Measurements from ENCODE around the gene L1CAM. TPM values are rescaled to one million over a fixed set of nuclear protein-coding genes. Genes with fewer than 3 reads are reported as not detected.

The L1CAM gene
- total RNA-seq, 1 experiment from 2014 or later: 27.2 TPM

DNA sequence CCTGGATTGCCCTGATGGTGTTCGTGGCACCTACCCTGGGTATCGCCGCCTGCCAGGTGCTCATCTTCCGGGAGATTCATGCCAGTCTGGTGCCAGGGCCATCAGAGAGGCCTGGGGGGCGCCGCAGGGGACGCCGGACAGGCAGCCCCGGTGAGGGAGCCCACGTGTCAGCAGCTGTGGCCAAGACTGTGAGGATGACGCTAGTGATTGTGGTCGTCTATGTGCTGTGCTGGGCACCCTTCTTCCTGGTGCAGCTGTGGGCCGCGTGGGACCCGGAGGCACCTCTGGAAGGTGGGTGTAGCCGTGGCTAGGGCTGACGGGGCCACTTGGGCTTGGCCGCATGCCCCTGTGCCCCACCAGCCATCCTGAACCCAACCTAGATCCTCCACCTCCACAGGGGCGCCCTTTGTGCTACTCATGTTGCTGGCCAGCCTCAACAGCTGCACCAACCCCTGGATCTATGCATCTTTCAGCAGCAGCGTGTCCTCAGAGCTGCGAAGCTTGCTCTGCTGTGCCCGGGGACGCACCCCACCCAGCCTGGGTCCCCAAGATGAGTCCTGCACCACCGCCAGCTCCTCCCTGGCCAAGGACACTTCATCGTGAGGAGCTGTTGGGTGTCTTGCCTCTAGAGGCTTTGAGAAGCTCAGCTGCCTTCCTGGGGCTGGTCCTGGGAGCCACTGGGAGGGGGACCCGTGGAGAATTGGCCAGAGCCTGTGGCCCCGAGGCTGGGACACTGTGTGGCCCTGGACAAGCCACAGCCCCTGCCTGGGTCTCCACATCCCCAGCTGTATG is 20.3 kb upstream of the L1CAM start:
- DNase-seq (ENCODE audit: extremely low read depth, low read depth): no peak

GRCh38 chrX:153905481-153906095 is 19.6 kb upstream of the L1CAM start:
- DNase-seq (ENCODE audit: extremely low read depth, low read depth): no peak

GRCh38 chrX:153903991-153904957 is 18.3 kb upstream of the L1CAM start, which contains the start of gene AVPR2:
Gene AVPR2, plus strand, starts transcription at chrX:153904673. Its CDS starts 473 bp downstream, at chrX:153905146.
- DNase-seq (ENCODE audit: extremely low read depth, low read depth): no peak

DNA sequence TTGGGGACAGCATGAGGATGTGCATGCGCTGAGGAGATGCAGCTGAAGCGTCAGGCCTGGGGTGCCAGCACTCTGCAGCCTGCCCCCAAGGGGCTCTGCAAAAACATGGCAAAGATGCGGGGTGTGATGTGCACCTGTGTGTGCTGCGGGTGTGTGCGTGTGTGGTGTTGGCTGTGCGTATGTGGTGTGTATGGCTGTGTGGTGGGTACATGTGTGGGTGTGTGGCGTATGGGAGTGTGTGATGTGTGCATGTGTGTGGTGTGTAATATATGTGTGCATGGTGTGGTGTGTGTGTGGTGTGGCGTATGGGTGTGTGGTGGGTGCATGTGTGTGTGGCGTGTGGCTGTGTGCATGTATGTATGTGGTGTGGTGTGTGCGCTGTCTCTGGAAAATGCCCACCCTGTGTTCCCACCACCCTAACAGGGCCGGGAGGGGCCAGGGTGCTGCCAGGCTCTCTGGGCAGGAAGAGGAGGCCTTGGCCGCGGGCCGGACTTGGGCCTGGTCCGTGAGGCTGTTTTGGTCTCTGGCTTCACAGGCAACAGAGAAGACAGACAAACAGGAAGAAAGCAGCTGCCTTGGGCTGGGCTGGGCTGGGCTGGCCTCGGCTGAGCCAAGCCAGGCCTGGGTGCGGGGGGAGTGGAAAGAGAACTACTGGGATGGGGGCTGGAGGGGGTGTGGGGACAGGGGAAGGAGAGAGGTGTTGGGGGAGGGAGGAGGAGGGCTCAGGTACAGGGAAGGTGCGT is 17.4 kb upstream of the L1CAM start:
- DNase-seq (ENCODE audit: extremely low read depth, low read depth): no peak

- DNase-seq (ENCODE audit: extremely low read depth, low read depth): no peak
Measured at GRCh38 chrX:153902385-153902784, 16.4 kb upstream of the L1CAM start.

- no peak for DNase-seq (ENCODE audit: extremely low read depth, low read depth)
Measured at GRCh38 chrX:153901753-153902140, 15.8 kb upstream of the L1CAM start.

- no peak for DNase-seq (ENCODE audit: extremely low read depth, low read depth)
Measured at GRCh38 chrX:153900831-153901752, 15.1 kb upstream of the L1CAM start.

DNA sequence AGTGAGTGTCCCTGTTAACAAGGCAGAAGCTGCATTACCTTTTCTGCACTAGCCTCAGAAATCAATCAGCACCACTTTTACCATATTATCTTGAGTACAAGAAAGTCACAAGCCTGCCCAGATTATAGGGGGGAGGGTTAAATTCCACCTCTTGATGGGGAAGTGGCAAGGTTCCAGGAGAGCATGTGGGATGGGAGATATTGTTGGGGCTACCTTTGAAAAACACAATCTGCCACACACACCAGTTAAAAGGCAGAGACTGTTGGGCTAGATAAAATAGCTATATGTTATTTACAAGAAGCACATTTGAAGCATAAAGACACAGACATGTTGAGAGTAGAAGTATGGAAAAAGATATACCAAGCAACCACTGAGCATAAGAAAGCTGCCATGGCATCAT is 11.9 kb upstream of the L1CAM start:
- DNase-seq (ENCODE audit: extremely low read depth, low read depth): no peak

DNA sequence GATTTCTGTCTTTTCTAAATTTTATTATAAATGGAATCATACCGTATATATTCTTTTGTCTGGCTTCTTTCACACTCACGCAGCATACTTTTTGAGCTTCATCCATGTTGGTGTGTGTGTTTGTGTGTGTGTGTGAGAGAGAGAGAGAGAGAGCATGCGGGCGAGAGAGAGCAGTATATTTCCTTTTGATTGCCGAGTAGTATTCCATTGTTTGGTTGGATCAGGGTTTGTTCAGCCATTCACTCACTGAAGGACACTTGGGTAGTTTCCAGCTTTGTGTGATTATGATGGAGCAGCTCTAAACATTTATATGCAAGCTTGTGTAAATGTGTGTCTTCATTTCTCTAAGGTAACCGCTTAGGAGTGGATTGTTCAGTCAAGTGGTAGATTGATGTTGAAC is 3.1 kb upstream of the L1CAM start:
- no peak for DNase-seq (ENCODE audit: extremely low read depth, low read depth)

GRCh38 chrX:153888344-153888743 is 2.4 kb upstream of the L1CAM start:
- no peak for DNase-seq (ENCODE audit: extremely low read depth, low read depth)

DNA sequence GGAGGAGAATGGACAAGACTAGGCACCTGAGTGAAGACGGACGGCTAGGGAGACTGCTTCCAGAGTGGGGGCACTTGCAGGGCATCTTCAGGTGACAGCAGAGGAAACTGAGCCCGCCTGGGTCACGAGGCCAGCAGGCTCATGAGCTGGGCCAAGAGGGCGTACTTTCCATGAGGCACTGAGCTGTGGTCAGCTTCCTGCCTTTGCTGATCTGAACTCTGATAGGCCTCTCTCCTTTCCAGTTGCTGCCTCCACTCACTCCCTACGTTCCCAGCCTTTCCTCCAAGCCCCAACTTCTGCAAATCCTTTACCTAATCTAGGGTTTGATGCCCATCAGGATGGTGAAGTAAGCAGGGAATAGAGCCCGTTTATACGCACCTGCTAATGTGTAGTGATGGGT is 1.4 kb upstream of the L1CAM start:
- no peak for DNase-seq (ENCODE audit: extremely low read depth, low read depth)

DNA sequence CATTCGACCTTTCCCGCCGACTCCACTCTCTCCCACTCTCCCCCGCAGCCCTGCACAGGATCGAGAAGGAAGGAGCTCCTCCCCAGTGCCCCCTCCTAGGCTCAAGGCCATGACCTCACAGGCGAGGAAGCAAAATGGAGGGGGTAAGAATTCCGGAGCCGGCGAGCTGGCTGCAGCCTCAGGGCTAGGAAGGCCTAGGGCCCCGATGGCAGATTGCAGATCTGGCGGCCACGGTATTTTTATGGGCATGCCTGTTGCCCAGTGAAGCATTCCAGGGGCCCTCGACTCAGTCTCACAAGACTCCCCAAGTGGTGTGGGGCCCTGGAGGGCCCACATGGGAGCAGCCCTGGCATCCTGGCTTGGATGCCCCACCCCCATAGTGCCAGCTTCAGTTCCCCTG is 942 bp upstream of the L1CAM start:
- DNase-seq (ENCODE audit: extremely low read depth, low read depth): no peak

DNA sequence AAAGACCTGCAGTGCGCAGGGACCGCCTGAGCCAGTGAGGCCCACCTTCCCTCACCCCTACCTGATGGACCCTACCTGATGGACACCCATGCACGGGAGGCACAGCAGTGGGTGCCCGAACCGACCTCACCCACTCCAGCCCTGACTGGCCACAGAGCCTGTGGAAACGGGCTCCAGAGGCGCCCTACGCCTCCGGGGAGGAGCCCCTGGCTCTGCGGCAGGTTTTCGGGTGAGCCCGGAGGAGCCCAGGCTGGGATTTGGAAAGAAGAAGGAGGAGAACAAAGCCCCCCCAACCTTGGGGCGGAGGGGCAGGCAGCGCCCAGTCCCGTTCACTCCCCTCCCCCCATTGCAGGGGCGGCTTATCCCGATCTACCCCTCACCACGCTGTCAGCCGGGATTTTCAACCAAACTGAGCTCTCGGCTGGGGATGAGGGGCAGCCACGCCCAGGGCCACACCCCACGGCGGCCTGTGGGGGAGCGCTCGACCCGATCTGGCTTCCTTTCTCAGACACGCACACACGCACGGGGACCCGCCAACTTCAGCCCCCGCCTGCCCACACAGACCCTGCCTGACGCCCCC is 675 bp downstream of the L1CAM start:
- DNase-seq (ENCODE audit: extremely low read depth, low read depth): no peak

DNA sequence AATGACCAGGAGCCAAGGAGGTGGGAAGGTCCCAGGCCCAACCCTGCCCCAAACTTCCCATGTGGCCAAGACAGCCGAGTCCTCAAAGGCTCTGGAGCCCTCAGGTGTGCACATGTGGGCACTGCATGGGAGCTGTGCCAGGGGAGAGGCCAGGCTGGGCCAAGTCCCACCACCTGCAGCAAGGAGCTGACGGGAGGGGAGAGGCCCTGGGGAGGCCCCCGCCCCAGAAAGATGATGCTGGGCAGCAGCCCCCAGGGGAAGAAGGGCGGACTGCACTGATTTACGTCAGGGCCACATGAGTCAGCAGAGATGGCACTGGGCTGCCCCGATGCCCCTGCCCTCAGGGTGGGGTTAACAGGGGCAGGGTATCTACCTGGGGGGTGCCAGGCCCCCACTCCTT is 1.4 kb downstream of the L1CAM start:
- peak; percentile 19 for DNase-seq (ENCODE audit: extremely low read depth, low read depth)

DNA sequence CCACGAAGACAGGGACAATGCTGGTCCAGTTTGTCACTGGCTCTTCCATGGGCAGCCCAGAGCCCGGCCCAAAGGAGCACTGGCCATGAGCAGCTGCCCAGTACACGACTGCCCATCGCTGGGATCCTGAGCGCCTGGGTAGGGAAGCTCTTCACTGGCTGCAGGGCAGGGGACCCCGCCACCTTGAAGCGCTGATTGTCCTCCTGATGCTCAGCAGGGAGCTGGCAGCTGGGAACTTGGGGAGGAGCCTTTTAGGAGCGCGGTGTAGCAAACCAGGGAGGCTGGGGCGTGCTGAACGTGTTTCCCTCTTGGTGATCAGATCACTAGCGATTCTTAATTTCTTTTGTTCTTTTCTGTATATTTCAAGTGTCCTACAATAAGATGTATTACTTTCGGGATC is 1.8 kb downstream of the L1CAM start:
- no peak for DNase-seq (ENCODE audit: extremely low read depth, low read depth)

- DNase-seq (ENCODE audit: extremely low read depth, low read depth): no peak
Measured at GRCh38 chrX:153883163-153883843, 2.7 kb downstream of the L1CAM start.

DNA sequence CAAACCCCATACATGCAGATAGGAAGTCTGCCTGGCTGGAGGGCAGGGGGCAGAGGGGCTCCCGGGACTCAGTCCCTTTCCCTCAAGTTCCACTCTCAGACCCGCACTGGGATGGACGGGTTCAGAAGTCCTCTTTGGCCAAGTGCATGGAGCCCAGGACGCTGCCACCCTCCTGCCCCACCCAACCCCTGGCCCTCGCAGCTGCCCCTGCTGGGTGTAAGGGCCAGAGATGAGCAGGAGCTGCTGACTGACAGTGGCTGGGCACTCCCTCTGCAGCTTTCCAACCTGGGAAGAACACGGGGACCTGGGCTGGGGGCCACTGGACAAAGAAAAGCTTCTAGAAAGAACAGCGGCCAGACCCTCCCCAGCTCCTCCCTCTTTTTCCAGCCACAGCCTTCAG is 3.4 kb downstream of the L1CAM start:
- no peak for DNase-seq (ENCODE audit: extremely low read depth, low read depth)

DNA sequence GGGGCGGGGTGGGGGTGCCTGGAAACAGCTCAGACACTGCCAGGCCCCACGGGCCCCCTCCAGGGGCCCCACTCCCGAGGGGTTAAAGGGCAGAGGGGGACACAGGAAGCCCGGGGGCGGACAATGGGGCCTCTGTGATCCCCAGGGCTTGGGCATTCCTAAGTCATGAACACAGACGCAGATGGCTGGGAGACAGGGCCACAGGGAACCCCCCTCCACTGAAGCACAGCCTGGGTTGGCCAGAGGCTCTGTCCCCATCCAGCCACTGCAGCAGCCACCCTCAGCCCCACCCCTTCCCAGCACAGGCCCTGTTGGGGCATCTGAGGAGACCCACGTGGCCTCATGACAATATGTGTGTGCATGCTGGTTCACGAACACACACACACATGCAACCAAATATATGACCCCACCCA is 3.9 kb downstream of the L1CAM start:
- DNase-seq (ENCODE audit: extremely low read depth, low read depth): no peak

Measured in NCI-H460 (cell line).